Measurements from ENCODE around the gene SHPK.

Gene SHPK, protein sequence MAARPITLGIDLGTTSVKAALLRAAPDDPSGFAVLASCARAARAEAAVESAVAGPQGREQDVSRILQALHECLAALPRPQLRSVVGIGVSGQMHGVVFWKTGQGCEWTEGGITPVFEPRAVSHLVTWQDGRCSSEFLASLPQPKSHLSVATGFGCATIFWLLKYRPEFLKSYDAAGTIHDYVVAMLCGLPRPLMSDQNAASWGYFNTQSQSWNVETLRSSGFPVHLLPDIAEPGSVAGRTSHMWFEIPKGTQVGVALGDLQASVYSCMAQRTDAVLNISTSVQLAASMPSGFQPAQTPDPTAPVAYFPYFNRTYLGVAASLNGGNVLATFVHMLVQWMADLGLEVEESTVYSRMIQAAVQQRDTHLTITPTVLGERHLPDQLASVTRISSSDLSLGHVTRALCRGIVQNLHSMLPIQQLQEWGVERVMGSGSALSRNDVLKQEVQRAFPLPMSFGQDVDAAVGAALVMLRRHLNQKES

DNA sequence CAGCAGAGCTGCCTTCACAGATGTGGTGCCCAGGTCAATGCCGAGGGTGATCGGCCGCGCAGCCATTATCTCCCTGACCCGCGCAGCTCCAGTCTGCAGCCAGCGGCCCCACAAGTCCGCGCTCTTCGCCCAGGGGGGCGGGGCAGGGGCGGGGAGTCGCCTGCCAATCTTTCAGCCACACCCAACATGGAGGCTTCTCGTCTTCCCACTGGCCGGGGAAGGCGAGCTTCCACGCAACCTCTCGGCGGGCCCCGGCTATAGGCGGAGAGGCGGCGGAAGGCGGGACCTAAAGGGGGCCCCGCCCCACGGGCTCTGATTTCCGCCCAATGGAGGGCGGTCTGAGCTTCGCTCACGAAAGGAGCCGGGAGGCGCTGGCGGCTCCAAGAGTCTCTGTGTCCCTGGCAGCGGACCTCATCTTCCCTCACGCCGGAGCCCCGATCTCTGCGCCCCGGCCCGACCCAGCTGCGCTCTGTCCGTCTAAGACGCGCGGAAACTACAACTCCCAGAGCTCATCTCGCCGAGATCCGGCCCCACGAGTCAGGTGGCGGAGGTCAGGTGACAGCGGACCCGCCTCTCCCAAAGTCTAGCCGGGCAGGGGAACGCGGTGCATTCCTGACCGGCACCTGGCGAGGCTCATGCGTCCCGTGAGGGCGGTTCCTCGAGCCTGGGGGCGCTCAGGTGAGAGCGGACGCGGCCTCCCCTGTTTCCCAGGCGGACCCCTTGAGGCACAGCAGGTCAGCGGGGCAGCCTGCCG, at the start of gene SHPK, which contains the start of gene CTNS:
TSS of gene SHPK (minus strand) at position 97 of the 754 bp plus-strand sequence. CDS start at position 66, 31 bp downstream.
TSS of gene CTNS (plus strand) at position 607 of the 754 bp plus-strand sequence. CDS start 3,447 bp downstream, outside the sequence.
- peak; percentile 98 for DNase-seq

DNA sequence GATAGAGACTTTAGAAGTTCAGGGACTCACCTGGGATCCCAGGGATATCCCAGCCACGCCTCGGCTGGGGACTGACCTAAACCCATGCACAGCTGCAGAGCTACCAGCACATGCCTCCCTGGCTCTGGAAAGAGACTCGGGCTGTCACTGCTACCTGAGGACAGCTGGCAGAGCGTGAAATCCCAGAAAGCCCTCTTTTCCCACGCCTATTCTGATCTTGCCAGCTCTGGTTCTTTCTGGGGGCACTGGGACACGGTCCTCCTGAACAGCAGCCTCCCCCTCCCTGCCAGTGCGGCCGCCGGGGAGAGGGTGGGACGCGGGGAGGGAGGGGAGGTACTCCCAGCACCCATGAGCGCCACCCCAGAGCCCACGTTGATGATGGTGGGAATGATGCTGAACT, 49.1 kb upstream of the SHPK start:
- no peak for DNase-seq

DNA sequence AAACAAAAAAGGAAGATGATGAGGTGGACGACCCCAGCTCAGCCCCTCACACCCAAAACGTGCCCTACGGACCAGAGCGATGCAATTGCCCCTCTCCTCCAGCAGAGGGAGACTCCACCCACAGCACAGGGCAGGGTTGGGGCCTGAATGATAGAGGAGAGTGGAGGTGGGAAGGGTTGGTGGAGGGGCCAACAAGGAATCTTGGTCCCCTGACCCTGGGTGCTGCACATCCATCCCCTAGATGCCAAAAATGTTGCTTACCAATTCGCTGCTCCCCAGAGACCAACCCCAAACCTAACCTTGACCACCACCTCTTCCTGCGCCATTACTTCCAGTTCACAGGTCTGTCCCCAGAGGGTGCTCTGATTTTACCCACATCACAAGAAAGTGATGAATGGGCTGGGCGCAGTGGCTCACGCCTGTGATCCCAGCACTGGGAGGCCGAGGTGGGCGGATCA, 47.0 kb upstream of the SHPK start:
- peak; percentile 28 for DNase-seq

DNA sequence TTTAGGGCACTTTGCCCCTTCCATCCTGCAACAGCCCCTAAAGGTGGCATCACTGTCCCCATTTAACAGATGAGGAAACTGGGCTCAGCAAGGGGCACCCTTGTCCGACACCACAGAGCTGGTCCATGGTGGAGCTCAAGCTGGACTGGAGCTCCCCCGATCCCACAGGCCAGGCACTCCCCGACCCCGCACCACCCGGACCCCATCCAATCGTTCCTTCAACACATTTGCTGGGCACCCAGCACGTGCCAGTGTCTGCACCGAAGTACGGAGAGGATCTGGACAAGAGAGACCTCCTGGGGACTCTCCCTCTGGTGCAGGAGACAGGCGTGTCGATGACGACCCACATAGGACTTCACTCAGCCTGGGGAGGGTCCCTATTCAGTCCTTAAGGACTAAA, 46.0 kb upstream of the SHPK start:
- no peak for DNase-seq

DNA sequence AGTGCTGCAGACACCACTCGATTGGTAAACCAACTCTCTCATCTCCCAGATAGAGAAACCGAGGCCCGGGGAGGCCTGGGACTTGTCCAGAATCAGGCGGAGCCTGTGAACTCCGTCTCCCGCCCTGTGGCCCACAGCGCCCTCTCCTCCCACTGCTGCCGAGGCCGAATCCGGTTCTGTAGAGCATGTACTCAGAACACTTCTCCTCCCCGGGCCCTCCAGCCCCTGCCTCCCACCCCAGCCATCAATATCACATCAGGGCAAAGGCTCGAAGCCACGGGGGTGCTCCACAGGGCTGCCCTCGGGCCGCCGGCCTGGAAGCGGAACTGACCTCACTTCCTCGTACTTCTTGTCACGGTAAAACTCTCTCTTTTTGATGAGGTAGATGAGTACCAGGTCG, 45.5 kb upstream of the SHPK start:
- no peak for DNase-seq

DNA sequence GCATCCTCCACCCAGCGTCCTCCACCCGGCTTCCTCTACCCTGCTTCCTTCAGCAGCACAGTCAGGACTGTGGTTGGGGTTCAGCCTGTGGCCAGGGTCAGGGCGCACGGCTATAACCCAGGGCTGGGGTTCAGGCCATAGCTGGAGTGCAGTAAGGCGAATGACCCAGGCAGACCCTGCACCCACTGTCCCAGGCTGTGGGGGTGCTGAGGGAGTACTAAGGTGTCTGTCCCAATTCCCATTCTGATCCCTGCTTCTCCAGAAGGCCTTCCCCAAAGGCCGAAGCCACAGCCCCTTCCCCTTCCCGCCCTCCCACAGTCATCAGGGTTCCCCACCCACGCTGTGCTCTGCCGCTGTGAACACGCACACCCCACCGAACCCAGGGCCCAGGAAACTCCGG, 45.0 kb upstream of the SHPK start:
- DNase-seq = no peak

DNA sequence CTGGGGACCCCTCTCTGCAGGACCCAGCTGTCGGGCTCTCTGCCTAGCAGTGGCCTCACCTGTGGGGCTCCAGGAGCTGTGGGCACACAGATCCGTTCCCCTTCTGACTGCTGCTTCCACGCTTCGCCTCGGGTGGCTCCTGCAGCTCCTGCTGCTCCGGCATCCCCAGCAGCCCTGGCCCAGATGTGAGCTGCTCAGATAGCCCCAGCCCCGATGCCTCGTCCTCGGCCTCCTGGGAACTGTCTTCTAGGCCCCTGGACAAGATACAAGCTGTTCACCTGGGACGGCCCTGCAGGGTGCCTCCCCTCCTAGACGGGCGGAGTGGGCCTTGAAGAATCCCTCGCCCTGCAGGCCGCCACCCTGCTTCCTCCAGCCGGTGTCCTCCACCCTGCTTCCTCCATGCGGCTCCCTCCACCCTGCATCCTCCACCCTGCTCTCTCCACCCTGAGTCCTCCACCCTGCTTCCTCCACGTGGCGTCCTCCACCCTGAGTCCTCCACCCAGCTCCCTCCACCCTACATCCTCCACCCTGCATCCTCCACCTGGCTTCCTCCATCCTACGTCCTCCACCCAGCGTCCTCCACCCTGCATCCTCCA, 43.6 kb upstream of the SHPK start:
- DNase-seq = no peak

DNA sequence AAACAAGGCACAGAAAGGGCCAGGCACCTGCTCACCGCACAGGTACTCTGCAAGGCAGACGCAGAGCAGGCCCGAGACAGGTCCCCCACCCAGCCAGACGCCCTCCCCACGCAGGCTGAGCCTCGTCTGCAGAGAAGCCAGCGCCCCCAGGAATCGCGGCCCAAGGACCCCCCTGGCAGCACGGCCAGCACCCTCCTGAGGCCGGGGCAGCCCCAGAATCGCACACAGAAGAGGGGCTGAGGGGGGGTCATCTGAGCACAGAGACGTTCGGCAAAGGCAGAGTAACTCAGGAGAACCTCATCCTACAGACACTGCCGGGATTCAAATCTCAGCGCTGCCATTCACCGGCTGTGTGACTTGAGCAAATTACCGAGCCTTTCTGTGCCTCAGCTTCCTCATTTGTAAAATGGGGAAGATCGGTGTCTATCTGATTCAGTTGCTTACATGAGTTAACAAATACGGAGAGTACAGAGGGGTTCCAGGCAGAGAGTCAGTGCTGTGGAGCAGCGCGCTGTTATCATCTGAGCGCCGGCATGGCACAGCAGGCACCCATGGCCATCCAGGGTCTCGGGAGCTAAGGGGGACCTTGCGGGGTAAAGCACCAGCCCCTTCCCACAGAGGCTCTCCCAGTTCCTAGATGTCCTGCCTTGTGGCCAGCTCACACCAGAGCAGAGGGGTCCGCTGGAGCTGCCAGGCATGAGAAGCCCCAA, 42.9 kb upstream of the SHPK start:
- no peak for DNase-seq

DNA sequence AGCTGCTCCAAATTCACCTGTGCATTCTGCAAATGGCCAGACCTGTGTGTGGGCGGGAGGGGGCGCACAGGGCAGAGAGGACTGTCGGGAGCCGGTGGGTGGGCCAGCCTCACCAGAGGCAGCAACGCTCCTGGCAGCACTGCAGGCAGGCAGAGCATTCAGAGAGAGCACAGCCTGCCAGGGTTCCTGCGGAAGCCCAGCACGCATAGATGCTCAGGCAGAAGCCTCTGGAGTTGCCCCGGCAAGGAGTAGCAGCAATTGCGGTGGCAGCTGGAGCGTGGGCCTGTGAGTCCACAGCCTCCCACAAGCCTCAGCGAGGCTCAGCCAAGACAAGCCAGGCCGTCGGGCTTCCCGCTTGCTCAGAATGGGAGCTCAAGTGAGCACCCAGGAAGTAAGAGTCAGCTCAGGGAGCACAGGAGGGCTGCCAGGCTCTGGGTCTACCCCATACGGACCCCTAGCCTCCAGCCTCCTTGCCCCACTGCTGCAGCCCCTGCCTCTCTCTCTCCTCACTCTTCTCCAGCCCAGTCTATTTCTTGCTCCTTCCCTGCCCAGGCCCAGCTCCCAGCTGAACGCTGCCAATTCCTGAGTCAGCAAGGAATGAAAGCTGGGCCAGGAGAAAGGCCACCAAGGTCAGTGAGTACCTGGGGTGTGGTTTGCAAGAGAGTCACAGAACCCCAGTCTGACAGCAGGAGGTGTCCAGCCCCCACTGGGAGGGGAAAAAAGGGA, 42.2 kb upstream of the SHPK start:
- DNase-seq = no peak

DNA sequence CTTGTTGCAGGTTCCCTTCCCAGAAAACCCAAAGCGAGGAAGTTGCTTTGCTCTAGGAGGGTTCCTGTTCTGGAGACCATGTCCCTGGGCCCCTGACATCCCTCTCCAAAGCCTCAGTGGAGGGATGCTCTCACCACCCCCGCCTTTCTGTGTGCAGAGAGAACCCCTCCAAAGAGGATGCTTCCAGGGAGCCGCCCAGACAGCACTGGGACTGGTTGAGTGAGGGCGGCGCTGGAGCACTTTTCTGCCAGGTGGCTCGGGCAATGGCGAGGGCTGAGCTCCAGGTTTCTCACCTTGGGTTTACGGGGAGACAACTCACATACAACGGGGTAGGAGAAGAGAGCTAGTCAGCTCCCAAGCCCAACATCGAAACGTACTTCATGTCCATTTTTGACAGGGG, 39.8 kb upstream of the SHPK start:
- DNase-seq = no peak

DNA sequence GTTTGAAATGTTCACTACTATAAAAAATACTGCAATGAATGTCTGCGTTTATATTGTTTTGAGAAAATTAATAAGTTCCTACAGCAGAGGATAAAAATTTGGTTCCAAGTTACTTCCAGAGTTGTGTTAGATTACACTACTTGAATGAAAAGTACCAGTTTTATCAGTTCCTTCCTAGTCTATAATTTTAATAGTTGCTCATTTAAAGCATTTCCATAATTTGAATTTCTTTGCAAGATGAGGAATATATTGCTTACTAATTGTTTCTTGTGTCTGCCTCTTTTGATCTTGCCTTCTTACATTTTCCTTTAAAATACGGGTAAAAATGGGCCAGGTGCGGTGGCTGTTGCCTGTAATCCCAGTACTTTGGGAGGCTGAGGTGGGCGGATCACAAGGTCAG, 36.5 kb upstream of the SHPK start:
- no peak for DNase-seq

DNA sequence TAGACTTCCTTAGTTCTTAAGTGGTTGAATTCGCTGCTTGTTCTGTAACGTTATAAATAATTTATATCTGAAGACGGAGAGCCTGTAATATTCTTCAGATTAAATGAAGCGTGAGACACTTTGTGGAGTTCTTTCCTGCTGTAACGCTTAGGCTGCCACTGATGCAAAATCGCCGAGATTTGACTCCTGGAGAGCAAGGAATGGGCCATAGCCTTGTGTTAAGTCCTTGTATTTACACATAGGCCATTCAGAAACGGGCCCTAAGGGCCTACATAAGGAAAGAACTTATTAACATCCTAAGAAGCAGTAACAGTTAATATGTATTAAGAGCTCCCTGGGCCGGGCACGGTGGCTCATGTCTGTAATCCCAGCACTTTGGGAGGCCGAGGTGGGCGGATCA, 33.5 kb upstream of the SHPK start:
- DNase-seq = no peak

DNA sequence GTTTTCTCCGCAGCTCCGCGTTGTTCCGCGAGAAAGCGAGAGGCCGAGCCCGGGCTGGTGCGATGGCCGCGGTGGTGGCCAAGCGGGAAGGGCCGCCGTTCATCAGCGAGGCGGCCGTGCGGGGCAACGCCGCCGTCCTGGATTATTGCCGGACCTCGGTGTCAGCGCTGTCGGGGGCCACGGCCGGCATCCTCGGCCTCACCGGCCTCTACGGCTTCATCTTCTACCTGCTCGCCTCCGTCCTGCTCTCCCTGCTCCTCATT, 33.0 kb upstream of the SHPK start:
- no peak for DNase-seq

DNA sequence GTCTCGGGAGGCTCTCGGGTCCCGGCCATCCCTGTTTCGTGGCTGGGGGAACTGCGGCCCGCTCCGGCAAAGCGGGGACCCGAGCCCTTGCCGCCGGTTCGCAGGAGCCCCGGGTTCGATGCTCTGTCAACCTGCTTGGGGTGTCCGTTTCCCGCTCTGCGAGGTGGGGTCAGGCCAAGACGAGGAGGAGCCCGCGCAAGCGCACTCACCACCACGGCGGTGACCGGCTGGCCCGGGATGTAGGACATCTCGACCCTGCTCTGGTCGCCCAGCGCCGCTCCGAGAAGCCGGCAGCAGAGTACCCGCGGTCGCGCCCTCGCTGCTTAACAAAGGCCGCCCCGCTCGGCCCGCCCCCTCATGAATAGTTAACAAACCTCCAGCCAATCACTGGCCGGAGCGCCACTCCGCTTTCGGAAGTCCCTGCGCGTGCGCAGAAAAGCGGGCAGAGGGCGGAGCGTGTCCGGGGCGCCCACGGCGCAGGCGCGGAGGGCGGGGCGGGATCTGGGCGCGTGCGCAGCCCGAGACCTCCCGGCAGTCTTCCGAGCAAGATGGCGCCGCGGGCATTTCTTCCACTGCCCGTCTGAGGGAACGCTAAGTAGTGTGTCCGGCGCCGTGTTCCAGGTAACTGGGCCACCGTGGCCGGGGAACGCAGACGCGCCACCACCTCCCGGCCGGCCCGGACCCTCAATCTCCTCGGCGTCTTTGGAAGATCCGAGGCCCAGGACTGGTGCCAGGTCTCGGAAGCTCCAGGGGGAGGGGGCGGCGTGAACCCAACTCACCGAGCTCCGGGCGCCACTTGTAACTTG, 32.4 kb upstream of the SHPK start, which contains the start of the genes EMC6 and TAX1BP3:
TSS of gene EMC6 (plus strand) at position 534 of the 806 bp plus-strand sequence. CDS start 335 bp downstream, outside the sequence.
TSS of gene TAX1BP3 (minus strand) at position 300 of the 806 bp plus-strand sequence. CDS start at position 248, 52 bp downstream.
- peak; percentile 98 for DNase-seq

DNA sequence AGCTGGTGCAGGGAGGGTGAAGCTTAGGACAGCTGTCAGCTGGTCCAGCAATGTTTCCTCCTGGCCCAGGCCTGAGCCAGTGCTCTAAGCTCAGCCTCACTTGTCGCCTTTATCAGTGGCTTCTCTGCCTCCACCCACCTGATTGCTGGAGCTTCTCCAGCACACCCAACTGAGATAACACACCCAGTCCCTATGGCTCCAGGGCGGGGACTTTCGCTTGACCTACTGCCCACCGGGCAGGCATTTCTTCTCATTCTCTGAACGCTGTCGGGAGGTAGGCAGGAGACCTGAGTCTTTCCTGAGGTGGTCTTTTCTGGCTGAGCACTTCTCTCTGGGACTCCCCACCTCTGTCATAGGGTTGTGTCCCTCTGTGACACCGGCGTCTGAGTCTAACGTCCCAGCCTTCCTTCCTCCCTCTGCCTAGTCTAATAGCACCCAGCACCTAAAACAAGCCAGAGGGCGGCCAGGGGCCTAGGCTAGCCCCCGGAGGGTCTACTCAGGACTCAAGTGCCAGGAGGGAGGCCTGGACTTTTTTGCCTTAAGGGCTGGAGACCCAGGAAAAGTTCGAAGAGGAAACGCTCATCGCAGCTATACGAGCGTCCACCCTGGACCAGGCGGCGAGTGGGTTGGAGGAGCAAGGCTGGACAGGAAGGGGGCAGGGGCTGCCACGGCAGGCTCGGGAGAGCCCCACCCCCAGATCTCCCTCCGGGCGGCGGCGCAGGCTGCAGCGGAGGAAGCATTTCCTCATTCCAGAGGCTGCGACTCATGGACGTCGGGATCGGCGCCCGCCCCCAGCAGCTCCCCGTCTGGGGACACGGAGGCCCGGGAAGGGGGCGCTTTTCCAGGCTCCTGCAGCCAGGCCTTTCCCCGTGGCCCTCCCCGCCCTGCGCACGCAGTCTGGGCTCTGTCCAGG, 31.6 kb upstream of the SHPK start:
- DNase-seq = peak; percentile 75

DNA sequence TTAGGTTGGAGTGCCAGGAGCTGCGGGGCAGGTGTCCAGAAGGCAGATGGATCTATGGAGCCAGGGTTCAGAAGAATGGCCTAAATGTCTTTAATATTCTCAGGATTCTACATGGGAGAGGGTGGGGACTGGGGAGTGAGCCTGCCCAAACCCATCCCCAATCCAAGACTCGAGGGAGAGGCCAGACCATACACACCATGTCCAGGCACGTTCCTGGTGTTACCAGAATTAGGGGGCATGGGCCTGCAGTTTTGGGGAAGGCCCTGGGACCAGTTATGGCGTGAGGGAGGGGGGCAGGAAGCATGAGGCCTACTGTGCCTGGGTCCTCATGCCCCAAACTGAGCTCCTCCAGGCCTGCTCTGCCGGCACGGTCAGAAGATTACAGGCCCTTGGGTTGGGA, 30.5 kb upstream of the SHPK start:
- DNase-seq = no peak

DNA sequence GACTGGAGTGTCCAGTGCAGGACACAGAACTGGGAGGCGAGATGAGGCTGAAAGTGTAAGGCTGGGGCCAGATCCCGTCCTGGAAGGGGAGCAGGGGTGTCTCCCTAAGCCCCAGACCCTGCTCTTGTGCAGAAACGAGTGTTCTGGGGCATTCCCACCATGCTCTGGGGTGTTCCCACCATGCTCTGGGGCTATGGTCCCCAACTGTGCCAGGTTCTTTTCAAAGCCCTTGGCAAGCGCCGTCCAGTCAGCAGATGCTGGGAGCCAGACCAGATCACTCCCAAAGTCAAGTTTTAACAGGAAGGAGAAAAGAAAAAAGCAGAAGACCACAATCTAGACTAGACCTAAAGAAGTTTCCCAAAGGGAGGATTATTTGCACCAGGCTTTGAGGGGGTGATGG, 29.8 kb upstream of the SHPK start:
- no peak for DNase-seq

DNA sequence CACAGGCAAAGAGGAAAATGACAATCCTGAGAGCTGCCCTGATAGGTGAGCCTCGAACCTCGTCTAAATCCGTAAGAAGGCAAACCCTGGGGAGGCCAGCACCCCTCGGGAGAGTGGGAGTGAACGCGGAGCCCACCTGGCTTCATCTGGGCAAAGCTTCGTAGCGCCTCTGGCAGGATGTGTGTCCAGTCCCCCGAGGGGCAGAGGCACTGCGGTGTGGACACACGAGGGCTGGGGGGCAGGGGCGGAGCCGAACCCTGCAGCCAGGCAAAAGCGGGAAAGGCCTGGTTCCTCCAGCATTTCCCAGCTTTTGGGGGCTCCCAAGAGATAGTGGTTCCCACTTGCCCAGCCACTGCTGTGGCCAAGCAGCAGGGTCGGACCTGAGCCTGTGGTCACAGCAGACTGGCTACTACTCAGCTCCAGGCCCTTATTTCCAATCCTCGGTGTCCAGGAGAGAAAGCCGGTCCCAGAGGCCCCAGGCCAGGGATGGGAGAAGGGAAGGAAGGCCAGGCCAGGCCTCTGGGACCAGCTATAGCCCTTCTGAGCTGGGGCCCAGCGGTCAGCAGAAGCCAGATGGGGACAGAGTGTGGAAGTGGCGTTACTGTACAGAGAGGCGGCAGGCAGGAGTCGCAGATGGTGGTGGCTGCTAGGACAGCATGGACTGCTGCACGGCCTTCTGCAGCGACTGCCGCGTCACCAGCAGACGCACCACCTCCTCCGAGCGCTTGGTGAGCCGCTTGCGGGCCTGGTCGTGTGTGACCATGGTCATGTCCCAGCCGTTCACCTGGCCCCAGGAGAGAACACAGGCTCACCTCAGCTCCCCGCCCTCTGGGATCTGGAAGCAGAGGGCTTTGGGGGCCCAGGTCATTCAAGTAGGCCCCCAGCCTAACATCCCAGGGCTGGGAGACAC, 27.3 kb upstream of the SHPK start:
- no peak for DNase-seq

DNA sequence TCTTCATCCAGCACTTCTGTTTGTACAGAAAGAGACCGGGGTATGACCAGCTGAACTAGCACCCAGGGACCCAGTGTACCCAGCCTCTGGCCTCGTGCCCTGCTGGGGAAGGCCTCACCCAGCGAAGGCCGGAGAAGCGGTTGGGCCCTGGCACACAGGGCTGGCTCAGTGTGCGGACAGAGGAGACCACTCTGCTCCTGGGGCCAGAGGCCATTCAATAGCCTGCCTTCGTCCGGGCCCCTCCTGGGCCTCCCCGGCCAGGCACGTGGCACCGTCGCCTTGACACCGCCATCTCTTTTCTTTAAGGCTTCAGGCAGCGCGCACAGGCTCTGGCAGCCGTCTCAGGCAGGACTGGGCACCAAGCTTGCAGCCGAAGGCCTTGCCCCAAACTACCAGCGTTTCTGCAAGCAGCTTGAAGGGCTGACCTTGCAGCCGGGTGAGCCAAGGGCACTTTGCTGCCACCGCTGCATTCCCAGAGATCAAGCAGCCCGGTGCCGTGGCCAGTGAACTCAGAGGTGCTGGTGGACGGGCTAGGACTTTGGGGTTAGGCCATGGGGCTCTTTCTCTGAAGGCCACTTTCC, 24.4 kb upstream of the SHPK start:
- no peak for DNase-seq

Measured in NCI-H146 (cell line).